Neural progenitor cell (in vitro differentiated cells): ENCODE data around the gene IL17RE.

ENCODE experiments used
- EZH2 ChIP-seq: fragments of 200-600 bp; sonication (generic); IDR thresholded peaks from 2 replicates; pipeline ENCODE4 v1.6.1; 2017; ENCODE audit warnings: antibody characterized with exemption, mild to moderate bottlenecking, moderate library complexity
- TF ChIP-seq, protein P1 (sequence below): fragments of 200-600 bp; sonication (generic); IDR thresholded peaks from 2 replicates; pipeline ENCODE4 v1.5.1; 2017; ENCODE audit warnings: antibody characterized with exemption, mild to moderate bottlenecking

DNA sequence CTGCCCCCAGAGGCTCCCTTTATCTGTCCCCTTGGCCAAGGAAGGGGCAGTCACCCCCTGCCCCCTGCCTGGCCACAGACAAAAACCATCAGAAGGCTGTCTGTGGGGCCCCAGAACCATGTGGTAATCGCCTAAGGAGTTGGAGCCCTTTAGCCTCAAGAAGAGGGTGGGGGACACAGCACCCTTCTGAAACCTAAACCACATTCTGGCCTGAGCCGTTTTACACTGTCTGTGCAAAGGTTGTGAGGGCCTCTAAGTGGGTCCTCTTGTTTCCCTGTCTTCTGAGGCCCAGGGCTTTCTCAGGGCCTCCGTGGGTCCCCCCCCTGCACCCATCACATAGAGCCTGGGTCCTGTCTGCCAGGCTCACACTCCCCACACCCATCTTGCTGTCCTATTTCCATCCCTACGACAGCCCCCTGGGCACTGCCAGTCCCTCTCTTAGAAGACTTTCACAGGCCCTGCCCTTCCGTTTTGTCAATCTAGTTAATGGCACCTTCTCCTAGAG lies 41.0 kb upstream of the IL17RE start:
- TF ChIP-seq, protein P1, sequence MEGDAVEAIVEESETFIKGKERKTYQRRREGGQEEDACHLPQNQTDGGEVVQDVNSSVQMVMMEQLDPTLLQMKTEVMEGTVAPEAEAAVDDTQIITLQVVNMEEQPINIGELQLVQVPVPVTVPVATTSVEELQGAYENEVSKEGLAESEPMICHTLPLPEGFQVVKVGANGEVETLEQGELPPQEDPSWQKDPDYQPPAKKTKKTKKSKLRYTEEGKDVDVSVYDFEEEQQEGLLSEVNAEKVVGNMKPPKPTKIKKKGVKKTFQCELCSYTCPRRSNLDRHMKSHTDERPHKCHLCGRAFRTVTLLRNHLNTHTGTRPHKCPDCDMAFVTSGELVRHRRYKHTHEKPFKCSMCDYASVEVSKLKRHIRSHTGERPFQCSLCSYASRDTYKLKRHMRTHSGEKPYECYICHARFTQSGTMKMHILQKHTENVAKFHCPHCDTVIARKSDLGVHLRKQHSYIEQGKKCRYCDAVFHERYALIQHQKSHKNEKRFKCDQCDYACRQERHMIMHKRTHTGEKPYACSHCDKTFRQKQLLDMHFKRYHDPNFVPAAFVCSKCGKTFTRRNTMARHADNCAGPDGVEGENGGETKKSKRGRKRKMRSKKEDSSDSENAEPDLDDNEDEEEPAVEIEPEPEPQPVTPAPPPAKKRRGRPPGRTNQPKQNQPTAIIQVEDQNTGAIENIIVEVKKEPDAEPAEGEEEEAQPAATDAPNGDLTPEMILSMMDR: no peak
- no peak for TF ChIP-seq EZH2
